C4-2B (cell line): ENCODE data around the gene IGFBP7.

Experiments used
- CTCF ChIP-seq: fragments of 450-650 bp; conservative IDR thresholded peaks from 2 replicates; pipeline ENCODE4 v1.5.1; 2017; ENCODE audit warnings: mild to moderate bottlenecking
- ZFX ChIP-seq: fragments of 450-650 bp; IDR thresholded peaks from 2 replicates; pipeline ENCODE4 v1.6.1; 2017

- TF ChIP-seq CTCF (no peak), ZFX (no peak)
These were observed 87.1 kb downstream of the IGFBP7 start for GRCh38 chr4:57023104-57023503.
